Jurkat, Clone E6-1 (cell line): Measurements from ENCODE around the gene ARHGEF12.
A peak's percentile ranks its signal among the peaks of the same experiment; 100 is the strongest.

Experiments used
- DNase-seq: peaks from one replicate; pipeline ENCODE4 v3.0.0-alpha.2; 2011; ENCODE audit warnings: low read depth, low spot score
- H3K4me3 ChIP-seq: 2 replicates; pipeline ENCODE4 v1.5.1; 2011; ENCODE audit warnings: mild to moderate bottlenecking, low read length, control low read depth, moderate library complexity

ARHGEF12 gene

GRCh38 chr11:120400564-120401364, 64.6 kb downstream of the ARHGEF12 start:
- no peak for DNase-seq
- no peak overlapping the region for H3K4me3 ChIP-seq

DNA sequence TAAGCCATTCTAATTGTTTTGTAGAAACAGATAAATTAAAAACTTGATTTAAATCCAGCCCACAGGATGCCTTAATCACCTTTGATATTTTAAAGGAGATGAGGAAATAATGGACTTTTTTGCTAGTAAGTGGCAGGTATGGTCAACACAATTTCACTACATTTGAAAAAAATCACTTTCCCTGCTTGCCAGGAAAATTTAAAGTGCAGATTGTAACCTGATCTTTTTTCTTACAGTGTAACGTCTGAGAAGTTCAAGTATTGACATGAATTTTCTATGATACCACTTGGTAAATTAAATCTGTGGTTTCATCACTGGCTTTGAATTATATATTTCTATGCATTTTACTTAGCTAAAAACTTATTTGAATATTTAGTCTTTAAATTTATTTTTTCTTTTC, 65.3 kb downstream of the ARHGEF12 start:
- no peak overlapping the region for H3K4me3 ChIP-seq
- DNase-seq: no peak

DNA sequence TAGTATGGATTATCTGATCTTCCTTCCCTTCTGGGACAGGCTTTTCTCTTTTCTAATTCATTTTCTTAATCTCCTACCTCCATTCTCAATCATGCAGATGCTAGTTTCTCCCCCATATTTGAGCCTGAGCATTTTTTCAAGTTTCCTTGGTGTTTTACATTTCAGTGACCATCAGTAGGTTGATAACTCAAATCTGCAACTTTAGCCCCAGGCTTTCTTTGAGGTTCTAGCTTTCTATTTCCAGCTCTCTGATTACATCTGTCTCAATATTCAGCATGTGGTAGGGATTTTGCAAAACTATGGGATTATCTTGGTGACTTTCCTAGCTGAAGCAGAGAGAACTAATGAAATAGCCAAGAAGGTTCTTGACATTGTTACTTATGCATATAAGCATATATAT, 67.8 kb downstream of the ARHGEF12 start:
- no peak for DNase-seq
- H3K4me3 ChIP-seq: no peak overlapping the region

GRCh38 chr11:120404495-120404894, 68.3 kb downstream of the ARHGEF12 start:
- DNase-seq: no peak
- no peak overlapping the region for H3K4me3 ChIP-seq

GRCh38 chr11:120409655-120410054, 73.4 kb downstream of the ARHGEF12 start:
- no peak for DNase-seq
- H3K4me3 ChIP-seq: no peak overlapping the region

GRCh38 chr11:120410622-120411380, 74.6 kb downstream of the ARHGEF12 start:
- no peak overlapping the region for H3K4me3 ChIP-seq
- DNase-seq: no peak

DNA sequence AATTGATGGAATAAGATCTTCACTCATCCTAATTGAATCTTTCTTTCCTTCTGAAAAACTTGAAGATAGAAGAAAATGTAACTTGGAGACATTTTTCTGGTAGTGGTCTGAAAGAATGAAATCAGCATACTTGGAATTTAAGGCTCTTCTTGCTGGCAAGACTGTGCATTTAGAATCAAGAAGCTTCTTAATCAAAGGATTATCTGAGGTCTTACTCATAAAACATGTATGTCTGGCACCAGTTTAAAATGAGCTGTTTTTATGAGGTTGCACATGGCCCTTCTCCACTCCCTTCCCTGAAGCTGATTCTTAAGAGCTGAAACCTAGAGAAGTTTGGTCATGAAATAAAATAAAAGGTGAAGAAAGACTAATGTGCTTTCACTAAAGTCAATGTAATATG, 77.3 kb downstream of the ARHGEF12 start:
- no peak for DNase-seq

GRCh38 chr11:120420572-120420971, 84.4 kb downstream of the ARHGEF12 start:
- no peak overlapping the region for H3K4me3 ChIP-seq
- no peak for DNase-seq

More for the DNA sequence above, 77.3 kb downstream of the ARHGEF12 start:
- no peak overlapping the region for H3K4me3 ChIP-seq

DNA sequence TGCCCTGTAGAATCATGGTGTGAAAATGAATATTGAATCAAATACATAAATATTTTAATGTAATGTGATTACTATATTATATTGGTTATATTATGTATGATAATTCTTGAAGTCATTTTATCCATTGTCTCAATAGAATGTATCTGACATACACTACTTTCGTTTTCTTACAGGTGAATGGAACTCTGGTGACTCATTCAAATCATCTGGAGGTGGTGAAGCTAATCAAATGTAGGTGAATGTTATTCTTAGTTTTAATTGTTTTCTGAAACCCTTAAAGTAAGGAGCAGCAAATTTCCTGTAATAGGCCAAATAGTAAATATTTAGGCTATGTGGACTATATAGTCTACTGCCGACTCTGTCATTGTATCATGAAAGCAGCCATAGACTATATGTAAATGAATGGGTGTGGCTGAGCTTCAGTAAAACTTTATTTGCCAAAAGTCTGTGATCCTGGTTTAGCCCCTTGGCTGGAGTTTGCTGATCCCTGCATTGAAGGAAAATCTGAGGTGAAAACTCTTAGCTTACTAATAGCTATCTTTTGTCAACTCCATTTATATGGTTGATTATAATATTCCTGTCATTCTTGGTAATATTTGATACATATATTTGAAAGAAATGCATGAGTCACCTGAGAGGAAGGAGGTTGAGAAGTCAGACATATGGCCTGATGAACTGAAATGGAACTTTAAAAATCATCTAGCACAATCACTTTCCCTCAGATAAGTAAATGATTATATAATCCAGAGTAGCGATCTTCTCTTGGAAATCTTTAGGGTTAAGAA, 88.2 kb downstream of the ARHGEF12 start:
- no peak for DNase-seq
- no peak overlapping the region for H3K4me3 ChIP-seq

DNA sequence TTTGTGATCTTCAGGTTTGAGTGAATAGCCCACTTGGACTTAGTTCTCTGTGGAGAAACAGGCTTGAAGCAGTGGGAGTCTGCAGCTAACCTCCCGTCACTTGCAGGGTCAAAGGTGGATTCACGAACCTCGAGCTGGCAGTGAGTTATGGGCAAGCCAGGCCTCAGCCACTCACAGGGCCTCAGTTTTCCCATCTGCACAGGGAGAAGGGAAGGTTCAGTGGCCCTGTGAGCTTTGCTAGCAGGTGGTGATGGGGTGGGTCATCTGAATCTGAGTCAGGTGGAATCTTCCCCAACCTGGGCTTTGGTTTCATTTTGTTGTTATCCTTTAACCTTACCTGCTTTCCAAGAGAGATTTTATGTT, 88.7 kb downstream of the ARHGEF12 start:
- no peak for DNase-seq
- no peak overlapping the region for H3K4me3 ChIP-seq

GRCh38 chr11:120425527-120425926, 89.3 kb downstream of the ARHGEF12 start:
- no peak overlapping the region for H3K4me3 ChIP-seq
- no peak for DNase-seq

DNA sequence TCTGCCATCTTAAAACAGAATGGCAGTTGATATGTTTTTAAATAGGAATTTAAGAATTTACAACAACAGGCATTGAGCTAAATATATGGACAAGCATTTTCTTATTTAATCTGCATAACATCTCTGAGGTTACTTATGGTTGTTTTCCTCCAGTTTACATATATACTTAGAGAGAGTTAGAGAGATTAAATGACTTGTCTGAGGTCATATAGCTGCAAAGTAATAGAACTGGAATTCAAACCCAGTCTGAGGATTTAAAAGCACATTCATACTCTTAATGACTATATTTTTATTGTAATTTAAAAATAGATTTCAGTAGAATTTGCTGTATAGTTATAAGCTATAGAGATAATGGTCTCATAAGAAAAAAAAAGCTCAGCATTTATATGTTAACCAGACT, 93.9 kb downstream of the ARHGEF12 start:
- no peak overlapping the region for H3K4me3 ChIP-seq
- no peak for DNase-seq

- DNase-seq: peak; percentile 6
- H3K4me3 ChIP-seq: no peak overlapping the region
Measured at GRCh38 chr11:120431633-120432032, 95.4 kb downstream of the ARHGEF12 start.

DNA sequence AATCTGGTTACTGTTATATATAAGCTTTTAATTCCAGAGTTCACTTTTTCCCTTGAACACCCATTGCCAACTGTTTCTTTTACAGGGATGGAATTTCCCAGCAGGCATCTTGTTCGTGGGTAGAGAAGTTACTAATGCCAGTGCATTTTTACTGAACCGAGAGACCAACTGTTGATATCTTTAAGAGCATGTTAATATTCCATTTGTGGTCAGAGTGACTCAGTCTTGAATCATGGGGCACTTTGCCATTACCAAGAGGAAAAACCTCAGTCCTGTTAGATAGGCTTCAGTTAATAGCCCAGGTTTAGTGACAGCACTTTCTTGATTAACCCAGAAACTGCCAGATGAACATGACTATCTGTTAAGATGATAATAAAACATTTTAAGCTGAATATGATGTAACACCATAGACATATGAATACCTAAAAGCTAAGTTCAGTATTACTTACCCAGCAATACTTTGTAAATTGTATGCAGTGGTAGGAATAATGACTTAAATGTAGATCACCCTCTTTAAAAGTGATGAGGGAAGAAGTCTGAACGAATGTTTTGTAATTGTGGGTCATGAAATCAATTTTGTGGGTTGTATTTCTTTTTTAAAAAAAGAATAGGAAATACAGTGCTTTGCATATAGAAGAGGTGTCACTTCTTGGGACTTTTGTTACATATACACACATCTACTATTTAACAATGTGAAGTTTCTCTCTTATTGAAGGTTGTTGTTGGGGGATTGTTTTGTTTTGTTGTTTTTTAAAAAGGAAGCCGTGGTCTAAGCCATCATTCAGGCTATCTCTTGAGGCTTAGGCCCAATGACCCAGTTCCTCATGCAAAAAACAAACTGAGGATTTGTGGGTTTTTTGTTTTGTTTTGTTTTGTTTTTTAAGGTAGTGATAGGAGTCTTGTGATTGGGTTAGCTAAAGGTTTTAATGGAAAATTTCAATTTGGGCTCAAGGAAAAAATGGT, 96.1 kb downstream of the ARHGEF12 start:
- no peak for DNase-seq

DNA sequence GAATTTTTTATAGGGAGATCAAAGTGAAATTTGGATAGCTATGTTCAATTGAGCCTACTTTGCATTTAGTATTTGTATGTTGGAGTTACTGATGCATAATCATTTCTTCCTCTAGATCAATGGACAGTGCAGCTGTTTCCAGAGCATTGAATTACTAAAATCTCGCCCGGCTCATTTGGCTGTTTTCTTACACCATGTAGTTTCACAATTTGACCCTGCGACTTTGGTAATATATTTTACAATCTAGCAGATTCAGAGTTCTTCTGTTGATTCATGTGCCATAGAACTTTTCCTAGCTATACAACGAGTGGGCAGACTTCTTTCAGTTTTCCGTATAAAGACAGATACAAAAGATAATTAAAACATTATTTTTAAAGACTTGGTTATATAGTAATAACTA, 105.4 kb downstream of the ARHGEF12 start:
- H3K4me3 ChIP-seq: no peak overlapping the region
- DNase-seq: no peak

More for the DNA sequence above, 96.1 kb downstream of the ARHGEF12 start:
- H3K4me3 ChIP-seq: no peak overlapping the region

- no peak overlapping the region for H3K4me3 ChIP-seq
- DNase-seq: no peak
Measured at GRCh38 chr11:120442031-120442430, 105.8 kb downstream of the ARHGEF12 start.

DNA sequence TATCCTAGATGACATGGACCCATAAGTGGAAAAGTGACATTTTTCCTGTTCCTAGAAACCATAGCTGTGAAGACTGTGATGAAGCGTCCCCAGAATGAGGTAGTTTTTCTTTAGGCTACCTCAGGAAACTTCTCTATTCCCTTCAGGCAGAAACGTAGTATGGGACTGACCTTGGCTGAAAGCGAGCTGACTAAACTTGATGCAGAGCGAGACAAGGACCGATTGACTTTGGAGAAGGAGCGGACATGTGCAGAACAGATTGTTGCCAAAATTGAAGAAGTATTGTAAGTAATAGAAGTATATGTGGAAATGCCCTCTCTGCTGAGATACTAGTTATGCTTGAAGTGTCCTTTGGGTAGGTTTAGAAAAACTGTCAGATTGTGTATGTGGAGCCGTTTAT, 110.6 kb downstream of the ARHGEF12 start:
- H3K4me3 ChIP-seq: no peak overlapping the region
- DNase-seq: no peak

DNA sequence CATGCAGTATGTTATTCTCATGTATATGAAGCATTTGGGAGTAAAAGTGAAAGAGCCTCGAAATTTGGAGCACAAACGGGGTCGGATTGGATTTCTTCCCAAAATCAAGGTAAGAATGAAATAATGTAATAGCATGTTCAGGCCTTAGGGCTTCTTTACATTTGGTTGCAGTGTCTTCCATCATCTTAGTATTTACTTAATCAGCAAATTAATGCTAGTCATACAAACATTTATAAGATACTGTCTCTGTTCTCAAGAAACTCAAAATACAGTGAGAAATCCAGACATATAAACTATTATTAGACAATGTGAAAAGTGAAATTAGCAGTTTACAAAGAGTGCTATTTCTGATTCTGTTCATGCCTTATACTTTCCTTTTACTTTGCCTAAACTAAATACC, 112.0 kb downstream of the ARHGEF12 start:
- DNase-seq: no peak
- H3K4me3 ChIP-seq: no peak overlapping the region

DNA sequence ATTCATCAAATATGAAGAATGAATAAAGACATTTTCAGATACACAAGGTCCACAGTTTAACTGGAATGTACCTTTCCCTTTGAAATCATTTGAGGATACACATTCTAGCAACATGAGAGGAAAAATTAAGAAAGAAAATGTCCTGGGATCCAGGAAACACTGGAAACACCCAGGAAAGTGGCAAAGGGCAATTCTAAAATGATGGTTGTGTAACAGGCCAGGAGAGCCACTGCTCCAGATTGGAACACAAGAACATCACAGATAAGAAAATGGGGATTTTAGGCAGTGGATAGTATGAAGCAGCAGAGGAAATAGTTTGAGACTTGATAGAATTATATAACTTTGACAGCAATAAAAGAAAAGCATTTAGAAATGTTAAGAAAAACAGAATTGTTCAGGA, 119.3 kb downstream of the ARHGEF12 start:
- no peak for DNase-seq
- H3K4me3 ChIP-seq: no peak overlapping the region
